Non-pigmented ciliary epithelial cell (primary cell): Measurements from ENCODE around the gene SPTBN4.

ENCODE experiments used
- DNase-seq: peaks from one replicate; pipeline ENCODE4 v3.0.0-alpha.2; 2010; ENCODE audit warnings: low read depth

Gene SPTBN4

GRCh38 chr19:40604647-40605215 is 137.9 kb downstream of the SPTBN4 start:
- no peak for DNase-seq

- DNase-seq: no peak
Measured at GRCh38 chr19:40605216-40605971, 138.6 kb downstream of the SPTBN4 start.

- no peak for DNase-seq
Measured at GRCh38 chr19:40607311-40608239, 140.8 kb downstream of the SPTBN4 start.

- no peak for DNase-seq
Measured at GRCh38 chr19:40608240-40608621, 141.4 kb downstream of the SPTBN4 start.

- DNase-seq: no peak
Measured at GRCh38 chr19:40608957-40609356, 142.2 kb downstream of the SPTBN4 start.

- no peak for DNase-seq
Measured at GRCh38 chr19:40609561-40610395, 143.0 kb downstream of the SPTBN4 start.

- DNase-seq: no peak
Measured at GRCh38 chr19:40610396-40611064, 143.7 kb downstream of the SPTBN4 start.

GRCh38 chr19:40611096-40611495 is 144.3 kb downstream of the SPTBN4 start:
- no peak for DNase-seq

- no peak for DNase-seq
Measured at GRCh38 chr19:40611900-40612698, 145.3 kb downstream of the SPTBN4 start.

- DNase-seq: no peak
Measured at GRCh38 chr19:40612831-40613689, 146.3 kb downstream of the SPTBN4 start.

GRCh38 chr19:40613690-40614621 is 147.2 kb downstream of the SPTBN4 start:
- no peak for DNase-seq

GRCh38 chr19:40614622-40615411 is 148.0 kb downstream of the SPTBN4 start:
- peak; percentile 98 for DNase-seq

- no peak for DNase-seq
Measured at GRCh38 chr19:40616178-40616577, 149.4 kb downstream of the SPTBN4 start.

- DNase-seq: no peak
Measured at GRCh38 chr19:40616941-40617340, 150.1 kb downstream of the SPTBN4 start.

- DNase-seq: no peak
Measured at GRCh38 chr19:40617961-40618360, 151.2 kb downstream of the SPTBN4 start.

GRCh38 chr19:40619333-40620160 is 152.7 kb downstream of the SPTBN4 start:
- DNase-seq: no peak

- DNase-seq: no peak
Measured at GRCh38 chr19:40620161-40620485, 153.3 kb downstream of the SPTBN4 start.
